Smooth muscle cell (in vitro differentiated cells): ENCODE data around the gene ZWILCH. TPM values are rescaled to one million over a fixed set of nuclear protein-coding genes. Genes with fewer than 3 reads are reported as not detected.

Experiments used
- DNase-seq: peaks from one replicate; lab custom pipeline; 2025; ENCODE audit not compliant: unreplicated experiment; lab: John Stamatoyannopoulos, UW
- H2AFZ ChIP-seq: fragments of 200-600 bp; sonication (generic); 2 replicates; pipeline ENCODE4 v1.6.0; 2016; ENCODE audit warnings: antibody characterized with exemption, low read depth, mild to moderate bottlenecking
- H3F3A ChIP-seq: fragments of 200-600 bp; sonication (generic); 2 replicates; pipeline ENCODE4 v1.6.0; 2017; ENCODE audit warnings: antibody characterized with exemption, low read depth
- H3K27ac ChIP-seq: fragments of 200-600 bp; sonication (generic); 2 replicates; pipeline ENCODE4 v1.5.1; 2016; ENCODE audit warnings: low read depth, mild to moderate bottlenecking
- H3K27me3 ChIP-seq: fragments of 200-600 bp; sonication (generic); 2 replicates; pipeline ENCODE4 v1.6.1; 2016; ENCODE audit warnings: low read depth, mild to moderate bottlenecking
- H3K36me3 ChIP-seq: fragments of 200-600 bp; sonication (generic); 2 replicates; pipeline ENCODE4 v1.5.1; 2016; ENCODE audit warnings: low read depth
- H3K4me1 ChIP-seq: fragments of 200-600 bp; sonication (generic); 2 replicates; pipeline ENCODE4 v1.5.1; 2016; ENCODE audit warnings: low read depth
- H3K4me2 ChIP-seq: fragments of 200-600 bp; sonication (generic); 2 replicates; pipeline ENCODE4 v1.6.0; 2016; ENCODE audit warnings: mild to moderate bottlenecking
- H3K4me3 ChIP-seq: fragments of 200-600 bp; sonication (generic); 2 replicates; pipeline ENCODE4 v1.5.1; 2016; ENCODE audit warnings: mild to moderate bottlenecking
- H3K79me2 ChIP-seq: fragments of 200-600 bp; sonication (generic); 2 replicates; pipeline ENCODE4 v1.6.0; 2016; ENCODE audit warnings: low read depth, mild to moderate bottlenecking
- H3K9ac ChIP-seq: fragments of 200-600 bp; sonication (generic); 2 replicates; pipeline ENCODE4 v1.6.0; 2016; ENCODE audit warnings: low read depth
- H3K9me3 ChIP-seq: fragments of 200-600 bp; sonication (generic); replicated peaks from 2 replicates; pipeline ENCODE4 v1.5.1; 2016; ENCODE audit warnings: low read depth
- H4K20me1 ChIP-seq: fragments of 200-600 bp; sonication (generic); 2 replicates; pipeline ENCODE4 v1.6.0; 2016; ENCODE audit warnings: low read depth
- CTCF ChIP-seq: fragments of 200-600 bp; sonication (generic); IDR thresholded peaks from 2 replicates; pipeline ENCODE4 v1.5.1; 2017; ENCODE audit warnings: borderline replicate concordance, mild to moderate bottlenecking, antibody characterized with exemption; ENCODE audit not compliant: insufficient read depth, poor library complexity, severe bottlenecking
- WGBS: methylation state at CpG from one replicate; pipeline ENCODE4 v1.1.7; 2016; ENCODE audit warnings: low lambda C conversion rate; 5-methylcytosine and 5-hydroxymethylcytosine counted together
- polyA plus RNA-seq: library from polyadenylated mRNA; unstranded; fragments of >200 nt; fragmentation: Nextera tagmentation; extraction: Ambion mirVana; gene quantifications from 2 replicates; pipeline ENCODE4 v1.2.1, GENCODE V29; 2016
- total RNA-seq: library from RNA; depleted of rRNA; stranded (reverse); fragments of >200 nt; gene quantifications from 2 replicates; pipeline ENCODE4 v1.2.3, GENCODE V29; 2014

Gene ZWILCH
- total and polyA plus RNA-seq, 2 experiments from 2014 or later: 17.7 to 17.9 TPM

- TF ChIP-seq CTCF: no peak
- Histone ChIP-seq H3K36me3 (no peaks in the 10 kb centered on the region), H3K27me3 (no peaks in the 10 kb centered on the region), H4K20me1 (no peaks in the 10 kb centered on the region), H3K9ac (no peak overlapping the region), H3K4me1 (no peaks in the 10 kb centered on the region), H3K4me2 (no peak overlapping the region), H2AFZ (no peak overlapping the region), H3K9me3 (no peaks in the 10 kb centered on the region), H3F3A (no peaks in the 10 kb centered on the region), H3K4me3 (no peak overlapping the region), H3K79me2 (no peaks in the 10 kb centered on the region), H3K27ac (no peak overlapping the region)
- 93% methylated on average over 3 of the region's 3 CpGs for WGBS
- DNase-seq: no peak
These were observed 9.5 kb downstream of the ZWILCH start for GRCh38 chr15:66514586-66514985.

GRCh38 chr15:66515901-66516322 is 10.8 kb downstream of the ZWILCH start:
- Histone ChIP-seq H2AFZ (no peak overlapping the region), H3K4me3 (no peak overlapping the region), H4K20me1 (no peaks in the 10 kb centered on the region), H3K79me2 (no peaks in the 10 kb centered on the region), H3K4me1 (no peaks in the 10 kb centered on the region), H3F3A (no peaks in the 10 kb centered on the region), H3K9ac (no peak overlapping the region), H3K27ac (no peak overlapping the region), H3K36me3 (no peaks in the 10 kb centered on the region), H3K4me2 (no peak overlapping the region), H3K9me3 (no peaks in the 10 kb centered on the region), H3K27me3 (no peaks in the 10 kb centered on the region)
- DNase-seq: no peak
- WGBS: 98% methylated on average over 2 of the region's 2 CpGs
- no peak for TF ChIP-seq CTCF

GRCh38 chr15:66523926-66524325 is 18.8 kb downstream of the ZWILCH start:
- Histone ChIP-seq H3K4me1 (no peaks in the 10 kb centered on the region), H3K4me3 (no peak overlapping the region), H3K36me3 (no peaks in the 10 kb centered on the region), H3K27me3 (no peaks in the 10 kb centered on the region), H3K9me3 (no peaks in the 10 kb centered on the region), H2AFZ (no peak overlapping the region), H3K27ac (no peak overlapping the region), H3F3A (no peaks in the 10 kb centered on the region), H4K20me1 (no peaks in the 10 kb centered on the region), H3K79me2 (no peaks in the 10 kb centered on the region), H3K4me2 (no peak overlapping the region), H3K9ac (no peak overlapping the region)
- no peak for TF ChIP-seq CTCF
- no peak for DNase-seq
- WGBS: 94% methylated on average over 3 of the region's 3 CpGs

GRCh38 chr15:66524838-66525237 is 19.7 kb downstream of the ZWILCH start:
- DNase-seq: no peak
- no peaks in the 10 kb centered on the region for H3K36me3 ChIP-seq
- TF ChIP-seq CTCF: no peak
- no peak overlapping the region for H3K4me2 ChIP-seq
- H3K27ac ChIP-seq: no peak overlapping the region
- H3K4me1 ChIP-seq: no peaks in the 10 kb centered on the region
- H3K4me3 ChIP-seq: no peak overlapping the region
- no peaks in the 10 kb centered on the region for H3K79me2 ChIP-seq
- H3K9ac ChIP-seq: no peak overlapping the region
- no peaks in the 10 kb centered on the region for H3K9me3 ChIP-seq
- no peaks in the 10 kb centered on the region for H4K20me1 ChIP-seq
- no peaks in the 10 kb centered on the region for H3K27me3 ChIP-seq
- H3F3A ChIP-seq: no peaks in the 10 kb centered on the region
- WGBS: 97% methylated on average over 4 of the region's 4 CpGs
- no peak overlapping the region for H2AFZ ChIP-seq
